HepG2 (cell line): Measurements from ENCODE around the gene LRP2. TPM values are rescaled to one million over a fixed set of nuclear protein-coding genes. Genes with fewer than 3 reads are reported as not detected.

Experiments used
- CAMTA2 ChIP-seq: sonication (generic); formaldehyde crosslinking; IDR thresholded peaks from 2 replicates; pipeline ENCODE4 v1.4.0; 2020; ENCODE audit warnings: mild to moderate bottlenecking, missing genetic modification reagents, borderline replicate concordance
- CBFB ChIP-seq: sonication (generic); formaldehyde crosslinking; IDR thresholded peaks from 2 replicates; pipeline ENCODE4 v1.4.0; 2020; ENCODE audit warnings: missing genetic modification reagents
- E2F1 ChIP-seq: sonication (generic); formaldehyde crosslinking; IDR thresholded peaks from 2 replicates; pipeline ENCODE4 v1.5.0; 2020; ENCODE audit warnings: missing genetic modification reagents
- GPN1 ChIP-seq: sonication (generic); formaldehyde crosslinking; IDR thresholded peaks from 2 replicates; pipeline ENCODE4 v1.5.1; 2020; ENCODE audit warnings: missing genetic modification reagents, borderline replicate concordance
- NCOR1 ChIP-seq: fragments of 200-600 bp; sonication (generic); IDR thresholded peaks from 2 replicates; pipeline ENCODE4 v1.7.0; 2017; ENCODE audit warnings: antibody characterized with exemption, low read length, borderline replicate concordance
- NR3C1 ChIP-seq: sonication (generic); formaldehyde crosslinking; IDR thresholded peaks from 2 replicates; pipeline ENCODE4 v1.4.0; 2020; ENCODE audit warnings: missing genetic modification reagents
- PAX8 ChIP-seq: sonication (generic); formaldehyde crosslinking; IDR thresholded peaks from 2 replicates; pipeline ENCODE4 v1.8.0; 2022; ENCODE audit warnings: mild to moderate bottlenecking, missing genetic modification reagents, borderline replicate concordance
- PHF5A ChIP-seq: IDR thresholded peaks from one replicate; pipeline ENCODE4 v1.6.1; 2018; ENCODE audit warnings: low read depth, missing genetic modification reagents; ENCODE audit not compliant: unreplicated experiment
- PITX1 ChIP-seq: sonication (generic); formaldehyde crosslinking; IDR thresholded peaks from 2 replicates; pipeline ENCODE4 v1.5.1; 2020; ENCODE audit warnings: mild to moderate bottlenecking, missing genetic modification reagents
- REPIN1 ChIP-seq: sonication (generic); formaldehyde crosslinking; IDR thresholded peaks from 2 replicates; pipeline ENCODE4 v1.8.0; 2022; ENCODE audit warnings: missing genetic modification reagents, low read depth, mild to moderate bottlenecking, borderline replicate concordance
- RFXANK ChIP-seq: IDR thresholded peaks from 2 replicates; pipeline ENCODE4 v1.6.1; 2016
- SALL1 ChIP-seq: sonication (generic); formaldehyde crosslinking; IDR thresholded peaks from 2 replicates; pipeline ENCODE4 v1.8.0; 2022; ENCODE audit warnings: mild to moderate bottlenecking, missing genetic modification reagents
- SP1 ChIP-seq, 2 experiments: fragments of 450-650 bp in 1 of 2; sonication (generic) in 1 of 2; formaldehyde crosslinking in 1 of 2; IDR thresholded peaks; 2 replicates each; pipeline versions ENCODE4 v1.4.0 to v1.6.1; 2016 to 2020; ENCODE audit warnings: missing genetic modification reagents in 1 of 2
- STAG1 ChIP-seq: sonication (generic); formaldehyde crosslinking; IDR thresholded peaks from 2 replicates; pipeline ENCODE4 v1.4.0; 2020; ENCODE audit warnings: missing genetic modification reagents
- ZNF121 ChIP-seq: sonication (generic); formaldehyde crosslinking; IDR thresholded peaks from 2 replicates; pipeline ENCODE4 v1.5.0; 2020; ENCODE audit warnings: mild to moderate bottlenecking, missing genetic modification reagents
- ZNF274 ChIP-seq: sonication (generic); formaldehyde crosslinking; IDR thresholded peaks from 2 replicates; pipeline ENCODE4 v1.5.1; 2020; ENCODE audit warnings: mild to moderate bottlenecking, missing genetic modification reagents
- ZNF281 ChIP-seq: sonication (generic); formaldehyde crosslinking; IDR thresholded peaks from 2 replicates; pipeline ENCODE4 v1.4.0; 2020; ENCODE audit warnings: missing genetic modification reagents, borderline replicate concordance
- ZNF350 ChIP-seq: sonication (generic); formaldehyde crosslinking; IDR thresholded peaks from 2 replicates; pipeline ENCODE4 v1.4.0; 2020; ENCODE audit warnings: mild to moderate bottlenecking, low read depth, missing genetic modification reagents, borderline replicate concordance
- ZNF503 ChIP-seq: sonication (generic); formaldehyde crosslinking; IDR thresholded peaks from 2 replicates; pipeline ENCODE4 v1.4.0; 2020; ENCODE audit warnings: missing genetic modification reagents
- ZNF598 ChIP-seq: sonication (generic); formaldehyde crosslinking; IDR thresholded peaks from 2 replicates; pipeline ENCODE4 v1.5.1; 2020; ENCODE audit warnings: mild to moderate bottlenecking, missing genetic modification reagents, borderline replicate concordance
- ZNF652 ChIP-seq: IDR thresholded peaks from 2 replicates; pipeline ENCODE4 v1.6.1; 2016; ENCODE audit warnings: low read depth, borderline replicate concordance
- ZNF670 ChIP-seq: sonication (generic); formaldehyde crosslinking; IDR thresholded peaks from 2 replicates; pipeline ENCODE4 v1.8.0; 2022; ENCODE audit warnings: mild to moderate bottlenecking, missing genetic modification reagents, borderline replicate concordance
- ZNF704 ChIP-seq: sonication (generic); formaldehyde crosslinking; IDR thresholded peaks from 2 replicates; pipeline ENCODE4 v1.8.1; 2023; ENCODE audit warnings: mild to moderate bottlenecking, inconsistent platforms, moderate library complexity, missing genetic modification reagents, borderline replicate concordance
- ZNF709 ChIP-seq: sonication (generic); formaldehyde crosslinking; IDR thresholded peaks from 2 replicates; pipeline ENCODE4 v1.5.0; 2020; ENCODE audit warnings: mild to moderate bottlenecking, missing genetic modification reagents
- ZNF724P ChIP-seq: sonication (generic); formaldehyde crosslinking; IDR thresholded peaks from 2 replicates; pipeline ENCODE4 v1.8.0; 2022; ENCODE audit warnings: missing genetic modification reagents, borderline replicate concordance
- polyA plus RNA-seq, 8 experiments: library from polyadenylated mRNA; depleted of rRNA in 3 of 8; stranded (reverse) in 7 of 8; unstranded in 1 of 8; fragments of >200 nt; fragmentation: Illumina TruSeq in 4 of 8; extraction: Trizol in 4 of 8; gene quantifications; 2 replicates each; pipeline versions ENCODE4 v1.2.1 to v1.2.3, GENCODE V29; 2011 to 2016; ENCODE audit warnings: low read depth in 4 of 8, missing spikeins in 1 of 8, mixed read lengths in 1 of 8; ENCODE audit not compliant: insufficient read depth in 1 of 8
- total RNA-seq, 5 experiments: library from RNA; depleted of rRNA; stranded (reverse); fragments of >200 nt; fragmentation: Illumina TruSeq; extraction: Trizol; gene quantifications; 2 replicates each; pipeline ENCODE4 v1.2.3, GENCODE V29; 2016; ENCODE audit warnings: low read depth in 1 of 5

LRP2 gene
- total and polyA plus RNA-seq, 2 of the 13 experiments (the other 11 are each of a cell fraction or from before 2014, with no cell fraction given), result 0.03 to 0.15 TPM

GRCh38 chr2:169361706-169362117 lies 622 bp downstream of the LRP2 start (continued):
- TF ChIP-seq ZNF704 (no peak), ZNF274 (0 out of 2 replicates have a peak, but pooled peaks have one; percentile 11), ZNF670 (CRISPR knock-in tag) (no peak), SP1 (IDR thresholded peaks at IDR 0.05) (no peak), SP1 (CRISPR knock-in tag; IDR thresholded peaks at IDR 0.05) (no peak), NCOR1 (no peak), ZNF724P (CRISPR knock-in tag) (0 out of 2 replicates have a peak, but pooled peaks have one; percentile 43), PITX1 (CRISPR knock-in tag) (0 out of 2 replicates have a peak, but pooled peaks have one; percentile 19), NR3C1 (CRISPR knock-in tag) (no peak), GPN1 (CRISPR knock-in tag) (0 out of 2 replicates have a peak, but pooled peaks have one; percentile 7), ZNF652 (CRISPR knock-in tag) (no peak), ZNF121 (CRISPR knock-in tag) (0 out of 2 replicates have a peak, but pooled peaks have one; percentile 26), STAG1 (CRISPR knock-in tag) (no peak), ZNF281 (CRISPR knock-in tag) (no peak), ZNF350 (no peak), REPIN1 (CRISPR knock-in tag) (no peak), ZNF709 (CRISPR knock-in tag) (0 out of 2 replicates have a peak, but pooled peaks have one; percentile 11), PAX8 (no peak), RFXANK (CRISPR knock-in tag) (no peak), CAMTA2 (0 out of 2 replicates have a peak, but pooled peaks have one; percentile 28), SALL1 (CRISPR knock-in tag) (no peak; the same call in 1 of the 2 replicates), PHF5A (CRISPR knock-in tag) (no peak), CBFB (CRISPR knock-in tag) (no peak), ZNF503 (no peak), E2F1 (no peak), ZNF598 (CRISPR knock-in tag) (no peak)
